GM12873 (cell line): Measurements from ENCODE around the gene IL22RA1.
A peak's percentile ranks its signal among the peaks of the same experiment; 100 is the strongest.

Source experiments
- TF ChIP-seq, protein P1 (sequence below): IDR thresholded peaks from 2 replicates; pipeline ENCODE4 v1.5.1; 2012; ENCODE audit warnings: low read depth, mild to moderate bottlenecking, moderate library complexity, low read length, control low read depth; ENCODE audit not compliant: insufficient read depth; ENCODE audit errors: missing control alignments

IL22RA1 gene

DNA sequence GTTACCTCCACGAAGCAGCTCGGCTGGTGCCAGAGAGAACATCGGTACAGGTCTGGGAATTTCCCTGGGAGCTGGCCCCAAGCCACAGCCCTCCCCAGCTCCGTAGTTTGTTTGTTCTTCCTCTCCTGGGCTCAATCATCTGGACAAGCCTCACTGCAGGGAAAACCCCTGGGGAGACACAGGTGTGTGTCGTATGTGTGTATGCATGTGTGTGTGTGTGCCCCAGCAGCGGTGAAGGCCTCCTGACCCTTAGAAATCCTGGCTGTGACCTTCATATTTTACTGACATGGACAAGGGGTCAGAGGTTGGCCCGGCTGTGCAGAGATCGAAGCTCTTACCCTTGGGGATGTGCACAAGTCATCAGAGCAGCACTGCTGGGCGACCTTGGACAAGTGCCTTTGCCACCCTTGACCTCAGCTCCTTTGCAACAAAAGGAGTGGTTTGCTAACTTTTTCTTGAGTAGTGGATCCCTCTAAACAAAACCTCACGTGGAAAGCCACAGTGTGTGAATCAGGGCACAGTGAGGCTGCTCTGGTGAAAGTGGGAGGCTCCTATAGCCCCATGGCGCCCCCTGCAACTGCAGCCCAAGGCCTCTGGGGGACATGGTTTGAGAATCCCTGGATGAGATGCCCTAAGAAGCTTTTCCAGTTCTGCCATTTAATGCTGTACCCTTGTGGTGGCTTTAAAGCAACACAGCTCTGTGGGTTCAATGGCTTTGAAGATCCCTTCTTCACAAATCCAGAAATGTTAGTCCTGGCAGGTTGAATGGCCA is 12.3 kb upstream of the IL22RA1 start:
- TF ChIP-seq, protein P1, sequence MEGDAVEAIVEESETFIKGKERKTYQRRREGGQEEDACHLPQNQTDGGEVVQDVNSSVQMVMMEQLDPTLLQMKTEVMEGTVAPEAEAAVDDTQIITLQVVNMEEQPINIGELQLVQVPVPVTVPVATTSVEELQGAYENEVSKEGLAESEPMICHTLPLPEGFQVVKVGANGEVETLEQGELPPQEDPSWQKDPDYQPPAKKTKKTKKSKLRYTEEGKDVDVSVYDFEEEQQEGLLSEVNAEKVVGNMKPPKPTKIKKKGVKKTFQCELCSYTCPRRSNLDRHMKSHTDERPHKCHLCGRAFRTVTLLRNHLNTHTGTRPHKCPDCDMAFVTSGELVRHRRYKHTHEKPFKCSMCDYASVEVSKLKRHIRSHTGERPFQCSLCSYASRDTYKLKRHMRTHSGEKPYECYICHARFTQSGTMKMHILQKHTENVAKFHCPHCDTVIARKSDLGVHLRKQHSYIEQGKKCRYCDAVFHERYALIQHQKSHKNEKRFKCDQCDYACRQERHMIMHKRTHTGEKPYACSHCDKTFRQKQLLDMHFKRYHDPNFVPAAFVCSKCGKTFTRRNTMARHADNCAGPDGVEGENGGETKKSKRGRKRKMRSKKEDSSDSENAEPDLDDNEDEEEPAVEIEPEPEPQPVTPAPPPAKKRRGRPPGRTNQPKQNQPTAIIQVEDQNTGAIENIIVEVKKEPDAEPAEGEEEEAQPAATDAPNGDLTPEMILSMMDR = peak; percentile 53

DNA sequence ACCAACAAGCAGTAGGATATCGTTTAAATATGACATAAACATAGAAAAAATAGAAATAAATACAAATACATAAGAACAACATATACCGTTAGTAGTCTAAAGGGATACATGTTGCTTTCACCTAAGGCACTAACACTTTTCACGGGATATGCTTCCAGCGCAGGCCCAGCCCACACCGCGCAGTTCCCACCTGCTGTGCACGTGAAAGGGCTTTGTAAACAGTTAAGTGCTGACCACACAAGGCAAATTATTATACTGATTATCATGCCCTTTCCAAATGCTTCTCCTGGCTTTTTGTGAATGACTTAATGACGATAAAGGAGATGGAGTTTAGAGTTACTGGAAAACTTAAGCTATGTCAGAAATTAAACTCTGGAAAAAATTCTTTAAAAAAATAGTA is 11.3 kb upstream of the IL22RA1 start:
- TF ChIP-seq, protein P1 = no peak

DNA sequence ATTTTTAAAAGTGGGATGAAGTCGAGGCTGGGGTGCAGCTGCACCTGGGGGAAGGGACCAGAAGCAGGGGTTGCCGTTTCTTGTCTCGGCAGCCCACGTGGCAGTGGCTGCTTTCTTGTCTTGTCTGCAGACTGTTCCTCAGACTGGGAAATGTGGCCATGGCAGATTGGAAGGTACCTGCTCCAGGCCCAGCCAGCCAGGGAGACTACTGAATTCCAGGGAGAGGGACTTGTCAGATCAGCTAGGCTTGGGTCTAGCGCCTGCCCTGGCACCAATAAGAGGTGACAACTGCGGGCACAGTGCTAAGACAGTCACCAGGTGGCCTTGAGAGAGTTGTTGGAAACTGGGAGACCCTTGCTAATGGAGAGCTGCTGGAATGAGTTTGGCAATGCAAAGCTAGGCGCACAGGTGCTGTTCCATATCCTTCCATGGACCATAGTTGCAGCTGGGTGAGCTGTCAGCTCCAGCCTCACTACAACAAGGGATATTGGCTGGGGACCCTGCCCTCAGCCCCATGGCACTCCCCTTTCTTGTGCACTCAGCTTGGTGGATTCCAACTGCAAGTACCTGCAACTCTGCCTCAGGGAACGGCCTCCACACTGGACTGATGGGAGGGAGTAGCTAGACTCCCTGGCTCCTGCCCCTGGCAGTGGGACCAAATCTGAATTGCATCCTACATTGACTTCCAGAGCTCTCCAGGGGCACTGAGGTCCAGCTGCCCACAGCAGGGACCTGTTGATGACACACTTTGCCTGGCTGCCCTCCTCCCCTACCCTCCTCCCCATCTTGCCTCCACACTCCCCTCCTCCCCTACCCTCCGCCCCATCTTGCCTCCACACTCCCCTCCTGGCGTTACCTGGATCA is 9.9 kb upstream of the IL22RA1 start:
- TF ChIP-seq, protein P1 = no peak

DNA sequence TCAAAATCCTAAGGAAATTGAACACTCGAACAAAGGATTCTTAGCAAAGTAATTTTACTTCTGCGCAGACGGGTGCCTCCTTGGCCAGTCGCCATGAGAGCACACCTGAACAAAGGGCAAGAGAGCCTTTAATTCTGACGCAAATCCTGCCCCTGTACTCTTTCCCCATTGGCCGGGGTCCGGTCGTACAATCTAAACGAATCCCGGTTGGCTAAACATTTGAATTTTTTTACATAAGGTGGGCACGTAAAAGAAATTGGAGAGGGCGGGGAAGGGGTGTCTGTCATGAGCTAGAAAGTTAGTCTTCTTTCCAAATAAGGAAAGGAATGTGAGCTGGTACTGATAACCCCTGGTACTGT is 8.2 kb upstream of the IL22RA1 start:
- TF ChIP-seq, protein P1 = no peak

DNA sequence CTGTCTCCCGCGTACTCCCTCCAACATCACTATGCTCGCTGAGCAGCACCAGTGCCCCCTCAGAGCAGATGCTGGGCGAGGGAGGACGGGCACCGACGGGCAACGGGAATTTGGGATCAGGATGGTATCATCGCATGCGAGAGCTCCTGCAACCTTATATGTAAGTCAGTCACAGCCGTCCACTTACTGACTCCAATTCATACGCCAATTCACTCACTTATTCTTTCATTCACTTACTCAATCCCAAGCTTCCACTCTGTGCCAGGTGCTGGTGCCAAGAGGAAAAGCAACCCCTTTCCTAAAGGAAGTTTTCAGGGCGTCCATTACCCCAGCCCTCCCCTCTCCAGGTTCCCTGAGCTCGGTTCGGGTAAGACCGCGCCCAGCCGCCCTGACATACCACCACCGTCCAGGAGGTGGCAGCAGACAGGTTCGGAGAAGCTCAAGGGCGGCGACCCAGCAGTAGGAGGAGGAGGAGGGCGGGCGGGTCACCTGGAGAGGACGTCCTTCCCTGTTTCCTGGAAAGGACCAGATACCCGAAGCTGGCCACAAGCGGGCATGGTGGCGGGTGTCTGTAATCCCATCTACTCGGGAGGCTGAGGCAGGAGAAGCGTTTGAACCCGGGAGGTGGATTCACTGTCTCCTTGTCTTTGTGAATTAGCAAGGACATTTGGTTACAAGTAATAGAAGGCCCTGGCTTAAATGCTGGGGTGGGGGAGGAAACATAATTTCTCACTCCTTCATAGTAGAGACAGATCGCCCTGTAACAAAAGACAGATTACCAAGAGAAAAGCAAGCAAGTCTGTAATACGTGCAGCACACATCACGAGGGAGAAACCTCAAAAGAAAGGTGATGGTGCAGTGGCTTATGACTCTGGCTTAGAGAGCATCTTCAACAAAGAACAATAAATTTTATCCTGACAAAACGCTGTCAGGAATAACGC is 7.6 kb upstream of the IL22RA1 start:
- TF ChIP-seq, protein P1 = peak; percentile 82

DNA sequence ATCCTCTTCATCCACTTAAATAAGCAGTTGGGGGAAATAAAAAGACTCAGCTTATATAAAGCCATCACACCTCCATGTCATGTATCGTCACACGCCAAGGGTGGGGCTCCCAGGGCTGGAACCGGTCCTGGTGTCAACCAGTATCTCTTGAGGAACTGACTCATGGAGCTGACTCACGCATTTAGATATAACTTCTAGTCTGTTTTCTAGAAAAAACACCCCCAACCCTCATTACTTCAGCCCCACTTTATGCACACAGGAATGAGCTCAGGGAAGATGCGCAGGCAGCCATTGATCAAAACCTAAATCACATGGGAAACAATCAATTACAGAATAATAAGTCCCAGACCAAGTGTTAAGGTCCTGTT is 6.9 kb upstream of the IL22RA1 start:
- TF ChIP-seq, protein P1 = no peak
